Activated CD8-positive, alpha-beta memory T cell treated with anti-CD3 and anti-CD28 coated beads for 1 hour (primary cell): Measurements from ENCODE around the gene C22orf23.
"Not testable (repeated sequence)": the region's sequence is repeated elsewhere in the genome, so short reads cannot be mapped to it uniquely, and the experiment has no call there.

Experiments used
- DNase-seq, 2 donors: peaks; one replicate each; pipeline ENCODE4 v3.0.0-alpha.2; 2020; ENCODE audit warnings: low read depth in 1 of 2; ENCODE audit errors: extremely low read depth in 1 of 2

The C22orf23 gene

GRCh38 chr22:37957232-37957631 lies 3.8 kb upstream of the C22orf23 start:
- DNase-seq: no peak

GRCh38 chr22:37955825-37956397 lies 2.5 kb upstream of the C22orf23 start:
- not testable (repeated sequence) for DNase-seq

DNA sequence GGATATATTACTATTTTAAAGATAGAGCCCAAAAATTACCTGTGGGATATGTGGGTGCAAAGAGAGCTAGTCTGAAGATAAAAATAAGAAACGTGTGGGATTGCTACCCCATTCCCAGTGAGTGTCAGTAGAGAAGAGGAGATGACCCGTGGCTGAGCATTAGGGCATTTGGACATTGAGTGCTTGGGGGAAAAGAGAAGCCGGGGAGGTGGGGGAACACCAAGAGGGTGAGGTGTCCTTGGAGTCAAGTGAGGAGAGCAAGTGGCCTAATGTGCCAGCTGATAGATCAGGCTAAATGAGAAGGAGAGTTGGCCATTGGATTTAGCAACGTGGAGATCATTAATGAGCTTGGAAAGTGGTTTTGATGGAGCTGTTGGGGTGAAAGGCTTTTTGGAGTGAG lies 1.3 kb upstream of the C22orf23 start:
- DNase-seq: no peak

DNA sequence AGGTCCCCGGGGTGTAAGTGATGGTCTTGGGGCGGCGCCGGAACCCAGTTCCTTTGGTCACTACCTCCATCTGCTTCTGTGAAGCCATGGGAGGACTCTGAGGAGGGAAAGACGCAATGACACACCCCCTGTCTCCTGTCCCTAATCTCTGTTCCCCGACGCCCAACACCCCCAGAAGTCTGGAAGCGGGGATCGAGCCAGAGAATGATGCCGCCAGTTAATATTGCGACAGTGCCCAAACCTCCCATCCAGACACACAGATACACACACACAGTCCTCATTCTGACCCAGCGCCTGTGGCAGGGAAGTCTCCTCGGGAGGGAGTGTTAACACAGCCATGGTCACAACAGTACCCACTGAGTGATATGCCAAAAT lies 352 bp downstream of the C22orf23 start:
- DNase-seq: no peak

- DNase-seq: not testable (repeated sequence)
Measured at GRCh38 chr22:37952629-37953028, 772 bp downstream of the C22orf23 start.

DNA sequence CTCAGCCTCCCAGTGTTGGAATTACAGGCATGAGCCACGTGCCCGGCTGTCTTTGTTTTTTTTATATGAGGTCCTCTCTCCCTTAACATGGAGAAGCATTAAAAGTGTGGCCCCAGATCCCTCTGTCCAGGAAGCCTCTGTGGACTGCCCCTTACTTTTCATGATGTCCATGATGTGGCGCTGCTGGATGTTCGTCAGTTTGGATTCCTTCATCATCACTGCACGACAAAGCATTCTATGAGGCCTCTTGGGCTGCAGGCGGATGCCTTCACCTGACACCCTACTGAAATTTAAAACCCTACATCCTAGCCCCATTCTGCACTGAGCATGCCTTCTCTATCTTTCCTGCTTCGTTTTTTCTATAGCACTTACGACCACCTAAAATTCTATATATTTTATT lies 2.1 kb downstream of the C22orf23 start:
- no peak for DNase-seq

- not testable (repeated sequence) for DNase-seq
Measured at GRCh38 chr22:37947142-37947795, 6.1 kb downstream of the C22orf23 start.

DNA sequence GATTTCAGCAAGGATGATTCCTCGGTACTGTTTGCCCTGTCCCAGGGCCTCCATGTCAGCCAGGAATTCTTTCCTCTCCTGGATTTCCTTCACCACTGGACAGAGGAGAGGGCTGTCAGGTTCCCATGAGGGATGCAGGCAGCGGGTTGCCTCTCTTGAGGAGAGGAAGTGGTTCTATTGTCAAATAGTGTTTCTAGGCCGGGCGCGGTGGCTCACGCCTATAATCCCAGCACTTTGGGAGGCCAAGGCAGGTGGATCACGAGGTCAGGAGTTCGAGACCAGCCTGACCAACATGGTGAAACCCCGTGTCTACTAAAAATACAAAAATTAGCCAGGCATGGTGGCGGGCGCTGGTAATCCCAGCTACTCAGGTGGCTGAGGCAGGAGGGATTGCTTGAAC lies 9.0 kb downstream of the C22orf23 start:
- DNase-seq: not testable (repeated sequence)

GRCh38 chr22:37943825-37944198 lies 9.6 kb downstream of the C22orf23 start:
- no peak for DNase-seq

- DNase-seq: no peak
Measured at GRCh38 chr22:37943136-37943824, 10.1 kb downstream of the C22orf23 start.

- DNase-seq: no peak
Measured at GRCh38 chr22:37942133-37942532, 11.3 kb downstream of the C22orf23 start.

GRCh38 chr22:37940698-37941376 lies 12.6 kb downstream of the C22orf23 start:
- no peak for DNase-seq

DNA sequence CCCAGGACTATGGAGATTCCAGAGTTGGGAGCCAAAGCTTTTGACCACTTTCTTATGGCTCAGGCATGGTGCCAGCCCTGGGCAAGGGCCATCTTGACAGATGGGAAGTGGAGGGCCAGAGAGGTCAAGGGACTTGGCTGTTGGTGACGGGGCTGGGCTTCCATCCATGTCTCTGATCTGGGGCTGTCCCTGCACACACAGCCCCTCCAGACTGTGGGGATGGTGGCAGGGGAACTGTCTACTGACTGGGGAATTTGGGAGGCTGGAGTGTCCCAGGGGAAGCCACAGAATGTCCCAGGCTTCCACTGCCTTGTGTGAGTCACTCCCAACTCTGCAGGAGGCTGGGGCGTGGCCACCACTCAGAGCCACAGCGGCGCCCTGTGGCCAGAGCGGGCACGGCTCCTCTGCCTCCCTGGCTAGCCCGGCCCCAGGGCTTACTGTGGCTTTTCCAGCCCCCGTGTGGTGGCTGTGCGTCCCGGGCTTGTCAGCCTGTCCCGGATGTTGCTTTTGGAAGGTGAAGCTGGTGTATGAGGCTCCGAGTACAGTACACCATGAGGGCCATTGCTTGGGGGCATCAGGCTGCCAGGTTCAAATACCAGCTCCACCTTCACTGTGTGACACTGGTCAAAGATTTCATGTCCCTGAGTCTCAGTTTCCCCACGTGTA lies 19.6 kb downstream of the C22orf23 start:
- peak; percentile 31 to 67 for DNase-seq

DNA sequence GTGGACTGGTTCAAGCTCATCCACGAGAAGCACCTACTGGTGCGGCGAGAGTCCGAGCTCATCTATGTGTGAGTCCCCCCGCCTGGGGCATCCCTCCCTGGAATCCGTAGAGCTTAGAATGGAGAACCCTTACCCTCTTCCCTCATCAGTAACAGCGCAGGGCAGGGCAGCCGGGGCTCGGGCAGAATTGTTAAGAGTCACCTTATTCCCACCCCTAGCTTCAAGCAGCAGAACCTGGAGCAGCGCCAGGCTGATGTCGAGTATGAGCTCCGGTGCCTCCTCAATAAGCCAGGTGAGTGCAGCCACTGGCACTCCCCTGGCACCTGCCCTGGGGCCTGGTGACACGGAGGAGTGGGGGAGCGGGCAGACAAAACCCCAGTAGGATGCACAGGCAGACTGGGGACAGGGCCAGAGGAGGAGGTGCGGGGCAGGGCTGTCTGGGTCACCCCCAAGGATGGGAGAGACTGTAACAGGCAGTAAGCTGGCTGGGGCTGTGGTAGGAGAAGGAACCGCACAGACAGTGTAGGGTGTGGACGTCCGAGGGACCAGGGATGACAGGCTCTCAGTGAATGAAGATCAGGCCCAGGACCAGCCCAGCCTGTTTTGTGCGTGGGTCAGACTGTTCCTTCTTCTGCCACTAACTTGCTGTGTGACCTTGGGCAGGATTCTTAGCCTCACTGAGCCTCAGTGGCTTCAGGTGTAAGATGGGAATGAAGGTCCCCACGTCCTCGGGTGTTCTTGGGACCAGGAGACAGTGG lies 20.4 kb downstream of the C22orf23 start:
- no peak for DNase-seq

GRCh38 chr22:37932401-37932800 lies 21.0 kb downstream of the C22orf23 start:
- no peak for DNase-seq

GRCh38 chr22:37931893-37932389 lies 21.5 kb downstream of the C22orf23 start:
- no peak for DNase-seq

- DNase-seq: no peak
Measured at GRCh38 chr22:37930952-37931440, 22.4 kb downstream of the C22orf23 start.

- no peak for DNase-seq
Measured at GRCh38 chr22:37930270-37930951, 23.0 kb downstream of the C22orf23 start.

- DNase-seq: no peak
Measured at GRCh38 chr22:37929390-37929789, 24.0 kb downstream of the C22orf23 start.

DNA sequence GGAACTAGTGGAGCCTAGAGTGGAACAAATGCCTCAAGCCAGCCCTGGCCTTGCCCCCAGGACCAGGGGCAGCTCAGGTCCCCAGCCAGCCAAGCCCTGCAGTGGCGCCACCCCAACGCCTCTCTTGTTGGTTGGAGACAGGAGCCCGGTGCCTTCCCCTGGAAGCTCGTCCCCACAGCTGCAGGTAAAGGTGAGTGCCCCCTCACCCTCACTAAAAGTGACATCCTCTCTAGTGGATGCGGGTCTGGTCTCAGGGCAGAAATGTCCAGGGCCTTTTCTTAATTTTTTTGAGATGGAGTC lies 25.8 kb downstream of the C22orf23 start:
- no peak for DNase-seq
